Neural progenitor cell (in vitro differentiated cells): ENCODE measurements around the gene MAGI2.

Source experiments
- CTCF ChIP-seq: fragments of 200-600 bp; sonication (generic); IDR thresholded peaks from 2 replicates; pipeline ENCODE4 v1.5.1; 2017; ENCODE audit warnings: antibody characterized with exemption, mild to moderate bottlenecking
- EZH2 ChIP-seq: fragments of 200-600 bp; sonication (generic); IDR thresholded peaks from 2 replicates; pipeline ENCODE4 v1.6.1; 2017; ENCODE audit warnings: antibody characterized with exemption, mild to moderate bottlenecking, moderate library complexity

- TF ChIP-seq CTCF (no peak), EZH2 (no peak)
Observed at GRCh38 chr7:78389022-78389421, 1064.4 kb downstream of the MAGI2 start.
